Measurements from ENCODE around the gene UBAC2. TPM values are rescaled to one million over a fixed set of nuclear protein-coding genes. Genes with fewer than 3 reads are reported as not detected.

Gene UBAC2
- total and polyA plus RNA-seq, 9 donors, result 38.7 to 87.5 (median 48.0) TPM

DNA sequence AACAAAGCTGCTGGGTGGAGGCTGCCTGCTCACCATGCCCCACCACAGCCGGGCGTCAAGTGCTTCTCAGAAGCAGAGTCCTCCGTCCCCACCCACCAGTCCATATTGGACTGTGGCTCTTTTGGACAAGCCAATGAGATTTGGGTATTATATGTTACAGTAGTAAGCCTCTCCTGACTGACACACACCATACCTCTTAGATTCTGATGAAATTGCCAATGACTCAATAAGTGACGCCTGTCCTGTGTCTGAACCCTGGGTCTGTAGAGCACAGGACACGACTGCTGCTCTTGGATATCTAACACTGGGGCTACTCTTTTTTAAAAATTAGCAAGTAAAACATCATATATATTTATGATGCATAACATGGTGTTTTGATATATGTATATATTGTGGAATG is 44.8 kb upstream of the UBAC2 start:
- no peaks in the 10 kb centered on the region for H3K27me3 ChIP-seq
- no peak overlapping the region for H3K4me3 ChIP-seq
- TF ChIP-seq POLR2A (IDR thresholded peaks at IDR 0.05) (no peak), EP300 (IDR thresholded peaks at IDR 0.05) (no peak)
- no peaks in the 10 kb centered on the region for H3K36me3 ChIP-seq
- no peaks in the 10 kb centered on the region for H3K9me3 ChIP-seq
- 93 to 94% (median 94%) methylated on average over 5 of the region's 5 CpGs for WGBS, 3 donors
- no peak overlapping the region for H3K27ac ChIP-seq
- no peaks in the 10 kb centered on the region for H3K4me1 ChIP-seq (ENCODE audit: insufficient read depth)
- intact Hi-C loops (cut with DNase I), result no loop called here
- no peak for DNase-seq

DNA sequence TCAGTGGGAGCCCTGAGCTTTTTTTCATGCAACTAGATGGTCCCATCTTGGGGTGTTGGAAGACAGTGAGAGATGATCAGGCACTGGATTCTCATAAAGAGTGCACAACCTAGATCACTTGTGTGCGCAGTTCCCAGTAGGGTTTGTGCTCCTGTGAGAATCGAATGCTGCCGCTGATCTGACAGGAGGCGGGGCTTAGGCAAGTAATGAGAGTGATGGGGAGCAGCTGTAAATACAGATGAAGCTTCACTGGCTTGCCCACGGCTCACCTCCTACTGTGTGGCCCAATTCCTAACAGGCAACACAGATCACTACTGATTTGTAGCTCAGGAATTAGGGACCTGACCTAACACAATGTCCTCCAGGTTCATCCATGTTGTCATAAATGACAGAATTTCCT is 43.6 kb upstream of the UBAC2 start:
- no peak for DNase-seq
- WGBS, 3 donors, result 64 to 73% (median 64%) methylated on average over 5 of the region's 5 CpGs

DNA sequence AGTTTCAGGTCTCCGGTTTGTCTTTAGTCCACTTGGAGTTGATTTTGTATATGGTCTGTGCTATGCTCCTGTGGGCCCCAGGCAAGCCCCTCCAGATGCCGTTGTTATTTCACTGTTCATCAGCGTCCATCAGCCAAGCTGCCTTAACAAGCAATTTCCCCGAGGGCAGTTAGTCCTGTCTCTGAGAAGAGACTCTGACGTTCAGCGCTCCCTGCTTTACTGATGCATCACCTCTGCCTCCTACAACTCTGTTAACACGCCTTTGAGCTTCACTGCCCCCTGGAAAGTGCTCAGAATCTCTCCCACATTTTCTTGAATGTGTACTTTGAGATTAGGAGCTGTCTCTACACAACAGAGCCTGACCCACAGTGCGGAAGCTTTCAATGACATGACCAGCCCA is 41.8 kb upstream of the UBAC2 start:
- H3K4me1 ChIP-seq (ENCODE audit: insufficient read depth), result no peaks in the 10 kb centered on the region
- H3K27me3 ChIP-seq, result no peaks in the 10 kb centered on the region
- H3K36me3 ChIP-seq, result no peaks in the 10 kb centered on the region
- H3K4me3 ChIP-seq, result no peak overlapping the region
- H3K27ac ChIP-seq, result no peak overlapping the region
- DNase-seq, result no peak
- intact Hi-C loops (cut with DNase I), result no loop called here
- H3K9me3 ChIP-seq, result no peaks in the 10 kb centered on the region
- WGBS, 3 donors, result 49 to 57% (median 50%) methylated on average over 8 of the region's 8 CpGs
- TF ChIP-seq EP300 (IDR thresholded peaks at IDR 0.05), result no peak
- TF ChIP-seq, protein P1, sequence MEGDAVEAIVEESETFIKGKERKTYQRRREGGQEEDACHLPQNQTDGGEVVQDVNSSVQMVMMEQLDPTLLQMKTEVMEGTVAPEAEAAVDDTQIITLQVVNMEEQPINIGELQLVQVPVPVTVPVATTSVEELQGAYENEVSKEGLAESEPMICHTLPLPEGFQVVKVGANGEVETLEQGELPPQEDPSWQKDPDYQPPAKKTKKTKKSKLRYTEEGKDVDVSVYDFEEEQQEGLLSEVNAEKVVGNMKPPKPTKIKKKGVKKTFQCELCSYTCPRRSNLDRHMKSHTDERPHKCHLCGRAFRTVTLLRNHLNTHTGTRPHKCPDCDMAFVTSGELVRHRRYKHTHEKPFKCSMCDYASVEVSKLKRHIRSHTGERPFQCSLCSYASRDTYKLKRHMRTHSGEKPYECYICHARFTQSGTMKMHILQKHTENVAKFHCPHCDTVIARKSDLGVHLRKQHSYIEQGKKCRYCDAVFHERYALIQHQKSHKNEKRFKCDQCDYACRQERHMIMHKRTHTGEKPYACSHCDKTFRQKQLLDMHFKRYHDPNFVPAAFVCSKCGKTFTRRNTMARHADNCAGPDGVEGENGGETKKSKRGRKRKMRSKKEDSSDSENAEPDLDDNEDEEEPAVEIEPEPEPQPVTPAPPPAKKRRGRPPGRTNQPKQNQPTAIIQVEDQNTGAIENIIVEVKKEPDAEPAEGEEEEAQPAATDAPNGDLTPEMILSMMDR (IDR thresholded peaks at IDR 0.05), result no peak

More for the DNA sequence above, 43.6 kb upstream of the UBAC2 start:
- Histone ChIP-seq H3K36me3 (no peaks in the 10 kb centered on the region), H3K27ac (no peak overlapping the region), H3K9me3 (no peaks in the 10 kb centered on the region), H3K4me1 (ENCODE audit: insufficient read depth) (no peaks in the 10 kb centered on the region), H3K4me3 (no peak overlapping the region), H3K27me3 (no peaks in the 10 kb centered on the region)
- TF ChIP-seq EP300 (IDR thresholded peaks at IDR 0.05) (no peak), POLR2A (IDR thresholded peaks at IDR 0.05) (no peak)
- TF ChIP-seq, protein P1 (IDR thresholded peaks at IDR 0.05), result no peak
- intact Hi-C loops (cut with DNase I), result no loop called here

DNA sequence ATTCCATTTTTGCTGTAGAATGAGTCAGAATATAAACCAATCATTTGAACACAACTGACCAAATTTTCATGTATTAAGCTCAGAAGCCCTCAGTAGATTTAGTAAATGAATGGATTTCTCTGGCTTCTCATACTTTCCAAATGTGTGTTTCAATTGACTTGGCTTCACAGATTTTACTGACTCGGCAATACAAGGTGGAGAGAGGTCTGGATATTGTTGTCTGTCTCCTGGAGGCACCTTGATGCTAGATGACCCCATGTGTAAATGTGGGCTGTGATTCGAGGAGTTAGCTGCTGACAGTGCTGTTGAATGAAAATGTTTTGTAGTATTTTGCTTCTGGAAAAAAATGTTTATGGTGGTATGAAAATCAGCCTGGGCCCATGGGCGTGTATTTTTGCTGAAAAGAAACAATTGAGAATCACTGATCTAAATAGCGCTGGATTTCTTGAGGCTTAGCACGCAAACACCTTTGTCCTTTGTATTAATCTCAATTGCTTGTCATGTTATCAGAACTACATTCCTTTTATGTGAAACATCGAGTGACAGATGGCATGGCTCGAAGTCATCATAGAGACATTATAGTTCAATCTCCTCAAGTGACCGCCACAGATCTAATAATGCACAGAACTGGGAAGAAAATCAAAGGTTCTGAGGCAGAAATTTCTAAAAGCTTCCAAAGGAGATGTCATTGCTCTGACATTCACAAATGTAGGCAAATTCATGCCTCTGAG is 41.2 kb upstream of the UBAC2 start:
- no peak for DNase-seq
- TF ChIP-seq EP300 (IDR thresholded peaks at IDR 0.05) (no peak), POLR2A (IDR thresholded peaks at IDR 0.05) (no peak)
- TF ChIP-seq, protein P1 (IDR thresholded peaks at IDR 0.05), result no peak
- no peaks in the 10 kb centered on the region for H3K36me3 ChIP-seq
- intact Hi-C loops (cut with DNase I), result no loop called here
- no peak overlapping the region for H3K4me3 ChIP-seq
- H3K27me3 ChIP-seq, result no peaks in the 10 kb centered on the region
- H3K9me3 ChIP-seq, result no peaks in the 10 kb centered on the region
- WGBS, 3 donors, result 74 to 86% (median 75%) methylated on average over 8 of the region's 8 CpGs
- no peak overlapping the region for H3K27ac ChIP-seq
- no peaks in the 10 kb centered on the region for H3K4me1 ChIP-seq (ENCODE audit: insufficient read depth)

DNA sequence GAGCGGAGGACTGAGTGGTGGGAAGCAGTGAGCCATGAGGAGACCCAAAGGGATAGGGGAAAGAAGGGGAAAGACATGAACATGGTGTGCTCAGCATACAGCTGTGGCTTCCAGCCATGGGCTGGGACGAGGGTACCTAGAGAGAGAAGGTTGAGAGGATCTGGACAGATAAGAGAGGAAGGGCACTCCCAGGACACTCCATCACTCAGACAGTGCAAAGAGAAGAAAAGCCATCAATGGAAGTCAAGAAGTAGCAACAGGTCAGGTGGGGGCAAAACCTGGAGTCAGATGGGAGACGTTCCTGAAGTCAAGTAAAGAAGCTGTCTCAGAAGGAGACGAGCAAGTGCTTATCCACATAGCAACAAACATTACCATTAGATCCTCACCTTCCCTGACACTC is 40.2 kb upstream of the UBAC2 start:
- no peaks in the 10 kb centered on the region for H3K27me3 ChIP-seq
- intact Hi-C loops (cut with DNase I), result no loop called here
- H3K27ac ChIP-seq, result no peak overlapping the region
- WGBS, 3 donors, result 67 to 74% (median 73%) methylated on average over 4 of the region's 4 CpGs
- no peaks in the 10 kb centered on the region for H3K4me1 ChIP-seq (ENCODE audit: insufficient read depth)
- H3K4me3 ChIP-seq, result no peak overlapping the region
- TF ChIP-seq, protein P1 (IDR thresholded peaks at IDR 0.05), result no peak
- TF ChIP-seq EP300 (IDR thresholded peaks at IDR 0.05) (no peak), POLR2A (IDR thresholded peaks at IDR 0.05) (no peak)
- no peaks in the 10 kb centered on the region for H3K36me3 ChIP-seq
- no peak for DNase-seq
- H3K9me3 ChIP-seq, result no peaks in the 10 kb centered on the region
